RKO (cell line): ENCODE results near the gene TCERG1L.
"Not testable (repeated sequence)": the region's sequence is repeated elsewhere in the genome, so short reads cannot be mapped to it uniquely, and the experiment has no call there.

Source experiments
- DNase-seq: peaks from one replicate; pipeline ENCODE4 v3.0.0-alpha.2; 2016; ENCODE audit warnings: low spot score

TCERG1L gene

DNA sequence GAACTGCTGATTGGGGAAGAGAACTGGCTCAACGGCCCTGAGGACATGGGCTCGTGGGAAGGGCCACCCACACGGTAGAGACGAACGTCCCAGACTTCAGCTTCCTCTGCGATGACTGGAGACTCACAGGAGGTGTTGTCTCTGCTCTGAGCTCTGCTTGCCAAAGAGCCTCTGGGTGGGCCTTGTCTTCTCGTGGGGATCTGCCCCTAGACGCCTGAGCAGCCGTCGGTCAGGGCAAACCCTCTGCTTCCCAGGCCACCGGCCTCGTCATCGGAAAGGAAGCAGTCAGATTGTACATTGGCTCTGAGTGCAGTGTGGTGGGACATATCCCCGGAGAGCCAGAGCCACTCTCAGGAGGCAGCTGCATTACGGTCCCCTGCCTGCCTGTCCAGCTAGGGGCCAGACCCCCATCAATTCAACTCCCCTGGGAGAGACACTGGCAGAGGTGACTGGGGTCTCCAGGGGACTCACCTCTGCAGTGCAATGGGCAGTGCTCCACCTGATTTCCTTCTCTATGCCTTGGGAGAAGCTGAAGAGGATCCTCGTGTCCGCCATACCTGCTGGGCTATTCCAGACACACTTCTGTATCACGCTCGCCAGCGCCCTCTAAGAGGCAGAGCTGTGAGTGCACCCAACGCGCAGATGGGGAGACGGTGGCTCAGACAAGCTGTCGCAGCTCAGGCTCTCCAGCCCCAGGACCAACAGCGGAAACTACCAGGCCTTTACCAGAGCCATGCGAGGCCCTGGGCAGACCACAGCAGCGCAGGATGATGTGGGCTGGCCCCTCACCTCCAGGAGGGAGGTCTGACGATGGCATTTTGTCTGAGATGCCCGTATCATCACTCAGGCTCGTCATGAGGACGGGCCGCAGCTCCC lies 227.4 kb downstream of the TCERG1L start:
- DNase-seq: no peak

DNA sequence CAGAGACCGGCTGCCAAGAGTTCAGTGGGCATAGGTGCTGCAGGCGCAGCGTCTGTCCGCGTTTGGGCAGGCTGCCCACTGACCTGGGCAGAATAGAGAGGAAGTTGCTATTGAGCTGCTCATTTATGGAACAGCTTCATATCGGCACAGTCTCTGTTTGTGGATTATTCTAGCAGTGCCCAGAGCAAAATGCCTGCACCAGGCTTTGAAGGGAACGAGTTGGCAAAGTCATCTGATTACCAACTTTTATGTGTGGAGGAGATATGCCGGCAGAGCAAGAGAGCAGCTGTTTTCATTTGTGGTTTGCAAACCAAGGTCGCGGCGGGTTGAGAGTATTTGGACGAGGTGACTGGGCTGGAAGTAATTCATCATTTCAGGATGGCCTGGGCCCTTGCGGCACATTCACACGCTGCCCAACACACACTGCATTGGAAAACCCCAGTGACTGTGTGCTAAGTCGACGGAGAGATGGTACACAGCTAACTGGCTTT lies 228.5 kb downstream of the TCERG1L start:
- no peak for DNase-seq

DNA sequence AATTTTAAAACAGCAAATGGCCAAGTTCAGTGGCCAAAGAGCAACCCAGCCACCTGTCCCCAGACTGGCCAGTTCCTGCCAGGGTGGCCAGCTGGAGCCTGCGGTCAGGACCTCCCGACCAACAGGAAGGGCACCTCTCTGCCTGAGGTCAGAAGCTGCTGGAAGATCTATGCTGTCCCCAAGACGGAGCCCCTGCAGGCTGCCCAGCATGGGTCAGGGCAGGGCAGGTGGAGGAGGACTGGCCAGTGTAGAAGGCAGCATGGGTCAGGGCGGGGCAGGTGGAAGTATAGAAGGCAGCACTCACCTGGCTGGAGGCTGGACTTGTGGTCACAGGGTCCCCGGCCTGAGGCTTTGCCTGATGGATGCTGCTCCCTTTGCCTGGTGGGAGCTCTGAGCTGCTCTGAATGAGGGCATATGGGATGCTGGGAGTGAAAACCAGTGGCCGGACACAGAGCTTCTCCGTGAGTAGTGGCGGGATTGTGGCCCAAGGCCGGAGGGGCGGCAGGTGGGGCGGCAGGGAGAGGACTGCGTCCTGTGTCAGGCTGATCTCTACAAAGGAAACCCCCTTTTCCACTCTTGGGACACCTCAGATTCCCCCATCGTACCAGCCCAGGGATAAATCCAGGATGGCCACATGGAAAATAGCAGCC lies 229.2 kb downstream of the TCERG1L start:
- DNase-seq: no peak

DNA sequence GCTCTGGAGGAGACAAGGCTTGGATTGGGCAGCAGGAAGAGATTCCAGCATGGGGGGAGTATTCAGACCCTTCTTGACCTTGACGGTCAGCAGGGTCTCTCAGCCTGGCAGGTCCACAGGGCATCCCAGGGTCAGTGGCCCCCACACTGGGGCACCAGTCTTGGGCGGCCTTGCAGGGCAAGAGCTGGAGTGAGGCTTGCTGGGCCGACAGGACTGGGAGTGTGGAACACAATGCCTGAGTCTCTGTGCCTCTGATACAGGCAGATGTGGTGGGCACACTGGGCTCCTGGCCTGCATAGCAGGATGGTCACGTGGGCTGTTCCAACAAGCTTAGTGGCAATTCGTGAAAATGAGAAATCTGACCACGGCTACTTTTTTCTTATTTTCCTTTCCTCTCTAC lies 229.7 kb downstream of the TCERG1L start:
- DNase-seq: no peak

DNA sequence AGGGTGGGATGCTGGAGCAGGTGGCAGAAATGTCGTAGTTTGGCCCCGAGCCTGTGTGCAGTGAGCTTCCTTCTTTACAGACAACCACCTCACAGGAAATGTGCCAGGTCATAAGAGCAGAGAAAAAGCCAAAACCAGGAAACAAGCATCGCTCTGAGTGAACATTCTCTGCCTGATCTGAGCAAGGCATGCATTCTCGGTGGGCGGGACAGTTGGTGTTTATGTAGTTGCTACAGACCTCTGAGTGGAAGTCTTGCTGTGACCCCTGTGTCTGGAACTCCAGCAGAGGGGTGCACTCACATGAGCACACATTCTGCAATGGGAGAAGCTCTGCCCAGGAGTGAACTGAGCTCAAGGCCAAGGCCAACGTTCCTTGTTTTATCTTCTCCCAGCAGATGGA lies 230.1 kb downstream of the TCERG1L start:
- no peak for DNase-seq

DNA sequence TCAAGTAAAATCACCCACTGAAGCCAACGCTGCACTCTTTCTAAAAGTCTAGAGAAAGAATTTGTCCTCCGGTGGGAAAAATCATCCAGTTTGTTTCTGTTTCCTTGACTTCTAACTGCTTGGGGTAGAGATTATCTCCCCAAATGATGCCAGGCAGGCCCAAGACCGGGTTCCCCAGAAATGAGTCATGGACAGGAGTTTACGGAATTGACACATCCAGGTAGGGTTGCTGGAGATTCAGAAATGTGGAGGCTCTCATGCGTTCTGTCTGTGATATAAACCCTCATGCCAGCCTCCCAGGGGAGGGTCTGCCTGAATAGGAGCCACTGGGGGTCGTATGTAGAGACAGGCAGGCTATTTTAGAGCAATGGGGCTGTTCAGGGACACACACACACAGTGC lies 230.9 kb downstream of the TCERG1L start:
- no peak for DNase-seq

DNA sequence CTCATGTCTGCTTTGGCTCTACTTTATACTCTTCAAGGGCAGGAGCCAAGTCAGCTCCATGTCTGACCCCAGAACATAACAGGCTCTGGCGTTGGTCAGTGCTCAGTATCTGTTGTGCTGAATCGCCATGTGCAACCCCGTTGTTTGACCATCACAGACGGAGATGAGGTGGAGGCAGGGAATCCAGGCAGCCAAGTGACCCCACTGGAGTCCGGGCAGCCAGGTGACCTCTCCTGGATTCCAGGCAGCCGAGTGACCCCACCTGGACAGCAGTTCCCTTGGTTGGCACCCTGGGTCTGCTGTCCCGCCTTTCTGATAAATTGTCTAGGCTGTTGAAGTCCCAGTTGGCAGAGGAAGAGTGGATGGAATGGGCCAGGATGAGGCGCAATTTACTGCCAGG lies 232.2 kb downstream of the TCERG1L start:
- no peak for DNase-seq

DNA sequence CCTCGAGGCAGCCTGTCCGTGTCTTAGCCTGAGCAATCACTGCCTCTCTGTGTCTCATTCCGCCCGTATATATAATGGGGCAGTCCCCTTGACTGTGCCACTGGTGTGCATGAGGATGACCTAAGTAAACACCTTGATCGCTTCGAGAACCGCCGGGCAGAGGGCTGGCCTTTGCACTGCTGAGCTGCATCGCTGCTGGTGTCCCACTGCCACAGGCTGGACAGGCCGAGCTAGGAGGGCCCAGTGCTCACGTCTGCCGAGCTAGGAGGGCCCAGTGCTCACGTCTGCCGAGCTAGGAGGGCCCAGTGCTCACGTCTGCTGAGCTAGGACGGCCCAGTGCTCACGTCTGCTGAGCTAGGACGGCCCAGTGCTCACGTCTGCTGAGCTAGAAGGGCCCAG lies 232.6 kb downstream of the TCERG1L start:
- DNase-seq: not testable (repeated sequence)

DNA sequence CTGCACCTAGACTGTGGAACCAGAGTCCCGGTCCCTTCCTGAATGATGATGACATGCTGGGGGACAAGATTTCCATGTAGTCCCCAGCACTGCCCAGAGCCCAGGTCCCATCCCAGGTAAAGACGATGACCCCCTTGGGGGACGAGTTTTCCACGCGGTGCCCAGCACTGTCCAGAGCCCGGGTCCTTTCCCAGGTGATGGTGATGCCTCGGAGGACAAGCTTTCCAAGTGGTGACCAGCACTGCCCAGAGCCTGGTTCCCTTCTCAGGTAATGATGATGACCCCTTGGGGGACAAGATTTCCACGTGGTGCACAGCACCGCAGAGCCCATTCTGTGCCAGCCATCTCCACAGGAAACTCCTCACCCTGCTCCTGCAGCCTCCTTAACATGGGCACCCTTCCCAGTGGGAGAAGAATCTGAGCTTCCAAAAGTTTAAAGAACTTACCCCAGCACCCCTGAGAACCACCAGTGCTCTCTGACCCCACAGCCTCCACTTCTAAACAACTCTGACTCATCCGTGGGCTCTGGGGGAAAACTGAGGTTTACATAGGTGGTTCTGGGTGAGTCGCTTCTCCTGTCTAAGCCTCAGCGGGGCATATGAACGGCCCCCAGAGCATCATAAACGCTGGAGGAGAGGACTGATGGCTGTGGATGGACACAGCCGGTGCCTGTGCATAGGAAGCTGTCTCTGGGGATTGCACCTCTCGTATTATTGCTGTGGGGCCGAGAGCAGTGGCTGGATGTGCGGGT lies 233.2 kb downstream of the TCERG1L start:
- no peak for DNase-seq

DNA sequence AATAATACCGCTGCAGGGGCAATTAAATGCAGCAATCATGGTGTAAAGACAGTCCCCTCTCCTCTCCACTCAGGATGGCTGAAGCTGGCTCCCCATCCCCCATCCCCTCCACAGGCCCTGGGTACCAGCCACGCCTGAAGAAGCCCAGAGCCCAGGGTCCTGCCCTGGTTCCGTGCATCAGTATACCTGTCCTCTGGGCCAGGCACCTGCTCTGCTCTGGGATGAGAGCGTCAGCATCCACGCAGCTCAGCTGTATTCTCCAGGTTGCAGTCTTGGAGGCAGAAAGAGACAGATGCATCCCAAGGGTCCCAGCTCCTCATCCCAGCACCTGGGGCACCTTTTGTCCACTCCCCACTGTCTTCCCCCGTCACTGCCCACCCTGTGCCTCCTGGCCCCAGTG lies 233.8 kb downstream of the TCERG1L start:
- no peak for DNase-seq

DNA sequence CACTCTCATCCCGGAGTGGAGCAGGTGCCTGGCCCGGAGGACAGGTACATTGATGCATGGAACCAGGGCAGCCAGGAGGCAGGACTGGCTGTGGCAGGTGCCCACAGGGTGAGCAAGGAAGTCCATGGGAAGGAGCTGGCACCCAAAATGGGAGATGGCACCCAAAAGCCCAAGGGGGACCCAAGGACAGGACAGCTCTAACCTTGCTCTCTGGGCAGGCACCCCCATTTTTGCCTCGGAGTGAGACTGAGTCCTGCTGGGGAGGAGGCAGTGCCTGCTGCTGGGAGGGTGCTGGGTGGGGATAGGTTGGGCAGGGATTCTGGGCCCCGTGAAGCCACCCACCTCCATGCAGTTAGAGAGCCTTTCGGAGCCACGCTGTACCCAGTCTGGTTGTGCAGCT lies 234.5 kb downstream of the TCERG1L start:
- DNase-seq: no peak

DNA sequence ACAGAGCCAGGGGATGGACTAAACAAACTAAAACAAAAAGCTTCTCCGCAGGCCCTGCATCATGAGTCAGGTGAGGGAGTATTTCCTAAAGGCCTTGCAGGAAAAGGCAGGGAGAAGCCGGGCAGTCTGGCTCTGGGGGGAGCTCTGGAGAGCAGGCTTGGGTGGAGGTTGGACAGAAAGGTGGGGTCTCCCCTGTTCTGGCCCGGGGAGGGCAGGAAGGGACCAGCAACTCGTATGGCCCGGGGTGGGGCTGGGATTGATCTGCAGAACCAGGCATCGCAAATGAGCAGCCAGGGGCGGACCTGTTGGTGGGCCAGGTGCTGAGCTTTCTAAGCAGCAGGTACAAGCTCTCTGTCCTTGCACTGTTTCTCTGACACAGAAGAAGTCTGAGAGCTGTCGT lies 235.2 kb downstream of the TCERG1L start:
- no peak for DNase-seq

DNA sequence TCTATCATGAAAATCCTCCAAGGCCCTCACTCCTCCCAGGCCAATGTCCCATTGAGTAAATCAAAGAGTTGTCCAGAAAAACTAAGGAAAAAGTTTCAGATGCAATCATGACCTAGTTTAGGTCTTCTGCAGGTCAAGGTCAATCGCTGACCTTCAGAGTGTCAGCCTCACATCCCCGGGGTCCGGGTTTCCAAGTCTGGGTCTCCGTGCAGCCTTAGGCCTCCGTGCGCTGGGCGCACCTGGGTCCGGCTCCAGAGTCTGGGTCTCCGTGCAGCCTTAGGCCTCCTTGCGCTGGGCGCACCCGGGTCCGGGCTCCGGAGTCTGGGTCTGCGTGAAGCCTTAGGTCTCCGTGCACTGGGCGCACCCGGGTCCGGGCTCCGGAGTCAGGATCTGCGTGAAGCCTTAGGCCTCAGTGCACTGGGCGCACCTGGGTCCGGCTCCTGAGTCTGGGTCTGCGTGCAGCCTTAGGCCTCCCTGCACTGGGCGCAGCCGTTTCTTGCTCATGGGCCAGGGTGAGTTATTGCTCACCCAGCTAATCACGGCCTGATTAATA lies 236.2 kb downstream of the TCERG1L start:
- no peak for DNase-seq

DNA sequence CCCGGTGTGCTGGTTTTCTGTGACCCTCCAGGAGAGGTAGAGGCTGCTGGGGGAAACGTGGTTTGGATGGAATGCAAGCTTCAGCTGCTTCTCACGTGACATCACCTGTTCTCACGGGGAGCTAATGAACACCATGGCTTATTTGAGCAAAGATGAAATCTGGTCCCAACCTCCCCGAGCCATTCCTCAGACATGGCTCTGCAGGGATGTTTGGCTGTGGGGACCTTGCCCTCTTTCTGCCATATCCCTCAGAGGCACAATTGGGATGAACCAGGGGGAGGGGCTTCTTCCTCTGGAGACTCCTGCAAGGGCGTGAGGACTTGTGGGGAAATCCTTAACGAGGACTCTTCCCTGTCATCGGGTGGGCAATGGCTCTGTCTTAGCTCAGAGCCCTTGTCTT lies 236.8 kb downstream of the TCERG1L start:
- no peak for DNase-seq

DNA sequence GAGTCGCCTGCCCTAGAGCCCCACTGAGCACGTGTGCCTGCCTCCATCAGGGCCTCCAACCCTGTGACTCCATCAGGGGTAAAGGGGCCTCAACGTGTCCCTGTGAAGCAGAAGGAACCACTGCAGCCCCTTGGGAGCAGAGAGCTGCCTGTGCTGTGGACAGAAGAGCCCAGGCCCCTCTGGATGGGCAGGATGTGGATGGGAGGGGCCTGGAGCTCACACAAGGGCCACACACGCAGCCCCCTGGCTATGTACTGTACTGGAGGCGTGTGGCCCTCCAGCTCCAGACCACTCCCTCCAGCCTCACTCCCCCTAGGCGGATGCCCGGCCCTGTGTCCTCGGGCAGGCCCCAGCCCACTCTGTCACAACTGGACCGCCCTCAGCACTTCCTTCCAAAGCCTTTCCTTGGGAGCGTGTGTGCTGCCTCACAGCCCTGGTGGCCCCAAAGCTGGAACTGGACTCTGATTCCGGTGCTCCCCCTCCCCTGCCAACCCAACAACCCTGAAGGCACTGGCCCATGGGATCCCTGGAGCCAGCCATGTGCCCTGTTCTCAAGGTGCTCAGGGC lies 238.0 kb downstream of the TCERG1L start:
- DNase-seq: no peak

DNA sequence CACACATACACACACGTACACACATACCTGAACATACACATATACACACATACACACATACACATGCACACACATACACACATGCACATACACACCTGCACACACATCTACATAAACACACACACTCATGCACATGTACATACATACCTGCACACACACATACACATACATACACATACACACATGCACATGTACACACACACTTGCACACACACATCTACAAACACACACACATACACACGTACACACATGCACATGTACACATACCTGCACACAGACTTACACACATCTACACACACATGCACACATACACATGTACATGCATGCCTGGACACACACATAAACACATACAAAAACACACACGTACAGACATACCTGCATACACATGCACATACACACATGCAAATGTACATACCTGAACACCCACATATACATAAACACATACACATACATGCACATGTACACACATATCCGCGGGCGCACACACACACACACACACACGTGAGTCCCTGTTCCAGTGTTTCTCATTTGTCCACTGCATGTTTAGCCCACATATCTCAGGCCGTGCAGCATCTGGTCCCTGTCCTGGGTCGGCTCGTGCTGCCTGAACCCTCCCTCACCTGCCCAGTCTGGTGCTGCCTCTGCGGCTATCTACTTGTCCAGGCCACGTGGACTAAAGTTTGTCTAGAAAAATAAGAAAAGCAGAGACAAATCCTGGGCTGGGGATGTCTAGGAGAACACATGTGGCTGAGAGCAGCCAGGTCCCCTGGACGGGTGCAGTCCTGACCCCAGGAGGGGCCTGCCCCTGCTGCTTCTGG lies 238.7 kb downstream of the TCERG1L start:
- no peak for DNase-seq

DNA sequence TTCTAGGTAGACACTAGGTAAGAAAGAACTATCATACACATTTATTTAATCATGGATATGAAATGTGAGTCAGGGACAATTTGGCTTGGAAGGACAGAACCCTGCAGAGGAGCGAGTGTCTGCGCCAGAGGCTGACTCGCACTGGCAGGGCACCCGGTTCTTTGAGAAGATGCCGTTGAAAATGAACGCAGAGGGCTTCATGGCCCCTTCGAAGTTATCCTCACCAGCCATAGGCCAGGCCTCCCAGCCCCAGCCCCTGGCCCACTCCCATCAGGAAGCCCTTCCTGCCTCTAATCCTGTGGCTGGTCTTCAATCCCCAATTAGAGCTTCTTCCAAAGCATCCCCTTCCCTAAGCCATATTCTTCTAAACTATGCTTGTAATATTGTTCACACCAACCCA lies 239.8 kb downstream of the TCERG1L start:
- DNase-seq: no peak

DNA sequence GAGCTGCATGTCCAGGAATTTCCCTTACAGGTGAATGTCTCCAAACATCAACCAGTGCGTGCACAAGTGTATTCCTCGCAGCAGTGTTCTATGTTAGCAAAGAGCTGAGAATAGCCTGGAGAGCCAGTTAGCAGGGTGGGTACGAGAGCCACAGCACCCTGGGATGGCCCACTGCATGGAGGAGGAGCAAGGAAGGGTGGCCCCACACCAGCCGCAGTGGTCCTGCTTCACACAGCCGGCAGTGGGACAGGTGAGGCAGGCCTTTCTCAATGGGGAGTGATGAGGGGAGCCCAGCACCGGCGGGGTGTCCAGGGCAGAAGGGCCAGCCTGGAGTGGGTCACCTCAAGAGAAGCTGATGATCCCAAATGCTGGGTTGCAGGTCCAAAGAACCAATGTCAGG lies 240.7 kb downstream of the TCERG1L start:
- DNase-seq: no peak

DNA sequence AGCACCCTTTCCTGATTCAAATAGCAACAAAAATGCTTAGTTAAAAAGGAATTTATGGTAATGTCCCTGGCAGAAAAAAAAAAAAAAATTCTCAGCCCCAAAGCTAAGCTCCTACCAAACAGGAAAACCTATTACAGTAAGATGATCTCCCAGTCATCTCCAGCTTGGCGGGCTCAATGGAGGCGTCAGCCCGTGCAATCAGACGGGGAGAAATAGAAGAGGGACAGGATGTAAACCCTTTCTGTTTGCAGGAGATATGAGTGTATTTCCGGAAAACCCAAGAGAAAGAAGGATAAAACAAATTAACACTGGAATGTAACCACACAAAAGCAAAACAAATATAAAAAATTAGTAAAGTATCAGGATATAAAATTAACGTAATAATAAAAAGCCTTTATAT lies 242.8 kb downstream of the TCERG1L start:
- DNase-seq: no peak

DNA sequence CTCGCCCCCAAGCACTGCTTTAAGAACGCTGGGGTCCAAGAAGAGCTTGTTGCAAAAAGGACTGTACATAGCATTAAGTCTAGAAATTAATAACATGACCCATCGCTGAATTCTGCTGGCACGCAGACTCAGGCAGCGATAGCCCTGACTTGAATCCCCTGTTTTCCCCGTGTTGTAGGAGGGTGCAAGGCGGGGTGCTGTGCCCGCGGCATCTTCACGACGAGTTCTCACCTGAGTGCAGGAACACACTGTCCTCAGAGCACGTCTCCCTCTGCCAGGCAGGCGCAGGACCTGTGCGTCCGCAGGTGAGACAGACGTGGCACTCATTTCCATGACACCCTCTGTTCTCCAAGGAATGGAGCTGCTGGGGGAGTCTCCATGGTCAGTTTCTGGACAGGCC lies 243.2 kb downstream of the TCERG1L start:
- no peak for DNase-seq

DNA sequence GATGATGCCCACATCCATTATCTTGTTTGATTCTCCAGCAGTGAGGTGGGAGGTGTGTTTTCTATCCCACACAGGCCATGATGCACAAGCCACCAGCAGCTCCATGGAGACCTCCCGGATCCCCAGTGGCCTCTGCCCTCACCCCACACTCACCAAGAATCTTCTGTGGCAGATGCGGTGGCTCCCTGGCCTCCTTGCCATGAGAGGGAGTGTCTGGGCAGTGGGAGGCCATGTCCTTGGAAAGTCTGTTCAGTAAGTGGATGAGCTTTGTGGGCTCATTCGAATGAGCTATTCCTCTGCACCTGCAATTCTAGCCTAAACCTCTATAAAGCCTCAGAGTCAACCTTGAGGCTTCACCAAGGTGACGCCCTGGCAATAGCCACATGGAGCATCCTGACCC lies 243.8 kb downstream of the TCERG1L start:
- no peak for DNase-seq
